Ovary (tissue), 1 donor: ENCODE results near the gene LARGE2.

Source experiments
- EP300 ChIP-seq: sonication (generic); formaldehyde crosslinking; IDR thresholded peaks from one replicate; pipeline ENCODE4 v1.6.1; 2017; ENCODE audit warnings: antibody characterized with exemption
- POLR2A ChIP-seq: fragments of 450-650 bp; IDR thresholded peaks from one replicate; pipeline ENCODE4 v1.6.1; 2017; ENCODE audit warnings: antibody characterized with exemption, mild to moderate bottlenecking, moderate library complexity

- TF ChIP-seq POLR2A (no peak), EP300 (no peak)
Observed at GRCh38 chr11:45890886-45891550, 31.4 kb upstream of the LARGE2 start.
